Heart left ventricle (tissue), 13 donors: ENCODE data around the gene AOX1.

Experiments
- POLR2A ChIP-seq, 2 donors: fragments of 450-650 bp; IDR thresholded peaks; one replicate each; pipeline ENCODE4 v1.6.1; 2017; ENCODE audit warnings: antibody characterized with exemption in 2 of 2, mild to moderate bottlenecking in 2 of 2, moderate library complexity in 2 of 2
- TF ChIP-seq, protein P1 (sequence below), 12 donors: fragments of 200-600 bp; sonication (generic) in 4 of 12; IDR thresholded peaks; one replicate each; pipeline versions ENCODE4 v1.5.0 to v1.8.0; 2018 to 2022; ENCODE audit warnings: antibody characterized with exemption in 12 of 12, mild to moderate bottlenecking in 5 of 12
- donor health status: ischemic (EF 13 %, LVEDD 7.1; RV severe dilation, severe dysfunction).
- donor health status: DM: no; HTN: yes; CAD: no.
- donor health status: DM: no; HTN: no; CAD: no.
- donor health status: ischemic (EF 25% LVEDD 6.9; RV normal size, moderate dysfunction).
- donor health status: ischemic (EF 25% LVEDD 5.7; RV mildly dilated, moderate dysfunction).
- donor health status: ischemic (EF 35%, LVEDD 5.7; RV mildly dilated, moderate dysfunction).
- donor health status: nonischemic (EF 11% LVEDD 7.7; RV severe dilation, severe dysfunction).
- donor health status: DM: yes; HTN: yes; CAD: no.
- donor health status: PGD.
- donor health status: ischemic (EF 29% LVEDD 5.4; RV normal size, mild dysfunction).
- donor health status: nonischemic (EF 23%, LVEDD 6.1; RV moderate dilation, normal function).

DNA sequence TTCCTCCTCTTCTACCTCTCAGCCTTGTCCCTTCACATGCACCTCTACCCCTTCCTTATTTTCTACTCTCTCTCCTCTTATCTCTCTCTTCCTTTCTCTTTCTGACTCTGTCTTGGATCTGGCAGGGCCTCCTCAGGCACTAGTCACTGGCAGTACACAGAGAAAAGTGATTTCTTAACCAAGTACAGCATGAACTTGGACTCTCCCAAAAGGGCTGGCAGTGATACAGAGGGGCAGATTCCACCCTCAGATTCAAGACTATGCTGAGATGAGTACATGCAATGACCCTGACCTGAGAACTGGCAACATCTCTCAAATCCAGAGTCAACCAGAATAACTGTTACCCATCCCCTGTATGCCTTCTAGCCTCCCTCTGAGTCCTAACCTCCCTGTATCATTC lies 4.3 kb downstream of the AOX1 start:
- TF ChIP-seq POLR2A (IDR thresholded peaks at IDR 0.05): no peak
- TF ChIP-seq, protein P1, sequence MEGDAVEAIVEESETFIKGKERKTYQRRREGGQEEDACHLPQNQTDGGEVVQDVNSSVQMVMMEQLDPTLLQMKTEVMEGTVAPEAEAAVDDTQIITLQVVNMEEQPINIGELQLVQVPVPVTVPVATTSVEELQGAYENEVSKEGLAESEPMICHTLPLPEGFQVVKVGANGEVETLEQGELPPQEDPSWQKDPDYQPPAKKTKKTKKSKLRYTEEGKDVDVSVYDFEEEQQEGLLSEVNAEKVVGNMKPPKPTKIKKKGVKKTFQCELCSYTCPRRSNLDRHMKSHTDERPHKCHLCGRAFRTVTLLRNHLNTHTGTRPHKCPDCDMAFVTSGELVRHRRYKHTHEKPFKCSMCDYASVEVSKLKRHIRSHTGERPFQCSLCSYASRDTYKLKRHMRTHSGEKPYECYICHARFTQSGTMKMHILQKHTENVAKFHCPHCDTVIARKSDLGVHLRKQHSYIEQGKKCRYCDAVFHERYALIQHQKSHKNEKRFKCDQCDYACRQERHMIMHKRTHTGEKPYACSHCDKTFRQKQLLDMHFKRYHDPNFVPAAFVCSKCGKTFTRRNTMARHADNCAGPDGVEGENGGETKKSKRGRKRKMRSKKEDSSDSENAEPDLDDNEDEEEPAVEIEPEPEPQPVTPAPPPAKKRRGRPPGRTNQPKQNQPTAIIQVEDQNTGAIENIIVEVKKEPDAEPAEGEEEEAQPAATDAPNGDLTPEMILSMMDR (IDR thresholded peaks at IDR 0.05): no peak
